Heart left ventricle (tissue), 13 donors: Measurements from ENCODE around the gene GPC6.

Source experiments
- CTCF ChIP-seq, 12 donors: fragments of 200-600 bp; sonication (generic) in 4 of 12; IDR thresholded peaks; one replicate each; pipeline versions ENCODE4 v1.5.0 to v1.8.0; 2018 to 2022; ENCODE audit warnings: antibody characterized with exemption in 12 of 12, mild to moderate bottlenecking in 5 of 12
- POLR2A ChIP-seq, 2 donors: fragments of 450-650 bp; IDR thresholded peaks; one replicate each; pipeline ENCODE4 v1.6.1; 2017; ENCODE audit warnings: antibody characterized with exemption in 2 of 2, mild to moderate bottlenecking in 2 of 2, moderate library complexity in 2 of 2
- donor health status: ischemic (EF 13 %, LVEDD 7.1; RV severe dilation, severe dysfunction).
- donor health status: DM: no; HTN: yes; CAD: no.
- donor health status: DM: no; HTN: no; CAD: no.
- donor health status: ischemic (EF 25% LVEDD 6.9; RV normal size, moderate dysfunction).
- donor health status: ischemic (EF 25% LVEDD 5.7; RV mildly dilated, moderate dysfunction).
- donor health status: ischemic (EF 35%, LVEDD 5.7; RV mildly dilated, moderate dysfunction).
- donor health status: nonischemic (EF 11% LVEDD 7.7; RV severe dilation, severe dysfunction).
- donor health status: DM: yes; HTN: yes; CAD: no.
- donor health status: PGD.
- donor health status: ischemic (EF 29% LVEDD 5.4; RV normal size, mild dysfunction).
- donor health status: nonischemic (EF 23%, LVEDD 6.1; RV moderate dilation, normal function).

GRCh38 chr13:93708308-93709075 lies 481.9 kb downstream of the GPC6 start:
- TF ChIP-seq CTCF (IDR thresholded peaks at IDR 0.05) (no peak), POLR2A (IDR thresholded peaks at IDR 0.05) (no peak)
